Amniotic stem cell (primary cell): ENCODE measurements around the gene ZNF417.
"Not testable (repeated sequence)": the region's sequence is repeated elsewhere in the genome, so short reads cannot be mapped to it uniquely, and the experiment has no call there.

Source experiments
- DNase-seq: peaks from one replicate; lab custom pipeline; 2025; lab: John Stamatoyannopoulos, UW

Gene ZNF417

GRCh38 chr19:57887195-57887941, 29.0 kb downstream of the ZNF417 start:
- DNase-seq: no peak

GRCh38 chr19:57886046-57886445, 30.3 kb downstream of the ZNF417 start:
- DNase-seq: no peak

GRCh38 chr19:57873883-57874799, 42.3 kb downstream of the ZNF417 start:
- DNase-seq: not testable (repeated sequence)

GRCh38 chr19:57872450-57872849, 43.9 kb downstream of the ZNF417 start:
- no peak for DNase-seq

GRCh38 chr19:57870225-57870624, 46.2 kb downstream of the ZNF417 start:
- no peak for DNase-seq

GRCh38 chr19:57869655-57870054, 46.7 kb downstream of the ZNF417 start:
- DNase-seq: not testable (repeated sequence)

GRCh38 chr19:57867868-57868492, 48.4 kb downstream of the ZNF417 start:
- DNase-seq: no peak
